ENCODE data around the gene SERTAD3.

SERTAD3 gene

GRCh38 chr19:40407714-40408597 lies 36.2 kb downstream of the SERTAD3 start:
- no peak for DNase-seq

GRCh38 chr19:40403262-40403984 lies 40.7 kb downstream of the SERTAD3 start:
- peak; percentile 69 for DNase-seq

- DNase-seq, result no peak
Observed at GRCh38 chr19:40400559-40400958, 43.6 kb downstream of the SERTAD3 start.

- DNase-seq, result peak; percentile 72
Observed at GRCh38 chr19:40398417-40399131, 45.6 kb downstream of the SERTAD3 start.

- no peak for DNase-seq
Observed at GRCh38 chr19:40397568-40397906, 46.6 kb downstream of the SERTAD3 start.

GRCh38 chr19:40396886-40397567 lies 47.1 kb downstream of the SERTAD3 start:
- no peak for DNase-seq

- DNase-seq, result no peak
Observed at GRCh38 chr19:40395956-40396355, 48.2 kb downstream of the SERTAD3 start.

- no peak for DNase-seq
Observed at GRCh38 chr19:40394816-40395210, 49.3 kb downstream of the SERTAD3 start.

- no peak for DNase-seq
Observed at GRCh38 chr19:40393894-40394815, 50.0 kb downstream of the SERTAD3 start.

GRCh38 chr19:40392894-40393517 lies 51.1 kb downstream of the SERTAD3 start:
- no peak for DNase-seq

GRCh38 chr19:40392123-40392522 lies 52.0 kb downstream of the SERTAD3 start:
- DNase-seq, result no peak

Measured in stimulated activated CD4-positive, alpha-beta T cell treated with anti-CD3 and anti-CD28 coated beads, Interleukin-4, amount 100 ng/mL, for 1 hour (primary cell).